ENCODE results near the gene SLC12A8. TPM values are rescaled to one million over a fixed set of nuclear protein-coding genes. Genes with fewer than 3 reads are reported as not detected.

Gene SLC12A8
- total RNA-seq, 2 donors from 2014 or later: 3.0 to 4.1 TPM

DNA sequence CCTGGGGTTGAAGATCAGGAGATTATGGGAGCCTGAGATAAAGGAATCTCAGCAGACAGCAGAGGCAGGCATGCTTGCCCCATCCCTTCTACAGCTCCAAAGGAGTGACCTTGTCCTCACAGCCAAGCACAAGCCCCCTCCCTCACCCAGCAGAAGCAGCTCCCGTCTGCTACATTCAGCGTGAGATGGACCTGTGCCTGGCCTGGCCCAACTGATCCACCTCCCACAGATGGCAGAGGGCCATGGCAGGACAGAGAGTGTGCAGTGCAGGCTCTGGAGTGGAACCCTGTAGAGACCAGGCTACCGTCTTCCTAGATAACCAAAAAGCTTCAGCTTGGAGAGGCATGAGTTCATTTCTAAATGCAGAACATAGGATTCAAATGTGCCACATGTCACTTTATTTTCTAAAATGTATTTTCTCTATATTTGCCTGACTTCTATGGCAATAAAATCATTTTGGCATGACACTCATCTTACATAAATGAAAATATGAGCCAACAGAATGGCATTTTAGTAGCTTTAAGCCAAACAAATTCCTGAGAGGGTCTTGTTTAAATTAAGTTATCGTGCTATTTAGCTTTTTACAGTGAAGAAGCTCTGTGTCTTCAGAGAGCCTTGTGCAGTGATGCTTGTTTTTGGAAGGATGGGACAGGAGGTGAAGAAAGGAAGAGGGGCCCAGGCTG is 43.7 kb downstream of the SLC12A8 start:
- TF ChIP-seq, protein P1, sequence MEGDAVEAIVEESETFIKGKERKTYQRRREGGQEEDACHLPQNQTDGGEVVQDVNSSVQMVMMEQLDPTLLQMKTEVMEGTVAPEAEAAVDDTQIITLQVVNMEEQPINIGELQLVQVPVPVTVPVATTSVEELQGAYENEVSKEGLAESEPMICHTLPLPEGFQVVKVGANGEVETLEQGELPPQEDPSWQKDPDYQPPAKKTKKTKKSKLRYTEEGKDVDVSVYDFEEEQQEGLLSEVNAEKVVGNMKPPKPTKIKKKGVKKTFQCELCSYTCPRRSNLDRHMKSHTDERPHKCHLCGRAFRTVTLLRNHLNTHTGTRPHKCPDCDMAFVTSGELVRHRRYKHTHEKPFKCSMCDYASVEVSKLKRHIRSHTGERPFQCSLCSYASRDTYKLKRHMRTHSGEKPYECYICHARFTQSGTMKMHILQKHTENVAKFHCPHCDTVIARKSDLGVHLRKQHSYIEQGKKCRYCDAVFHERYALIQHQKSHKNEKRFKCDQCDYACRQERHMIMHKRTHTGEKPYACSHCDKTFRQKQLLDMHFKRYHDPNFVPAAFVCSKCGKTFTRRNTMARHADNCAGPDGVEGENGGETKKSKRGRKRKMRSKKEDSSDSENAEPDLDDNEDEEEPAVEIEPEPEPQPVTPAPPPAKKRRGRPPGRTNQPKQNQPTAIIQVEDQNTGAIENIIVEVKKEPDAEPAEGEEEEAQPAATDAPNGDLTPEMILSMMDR (IDR thresholded peaks at IDR 0.05): no peak
- no peaks in the 10 kb centered on the region for H3K27me3 ChIP-seq (replicated peaks; ENCODE audit: insufficient read depth)
- no peak overlapping the region for H3K4me3 ChIP-seq
- DNase-seq (ENCODE audit: low spot score): no peak
- H3K9me3 ChIP-seq: no peaks in the 10 kb centered on the region
- peaks cover 0 to 13% of the 10 kb centered on the region in 2 donors for H3K4me1 ChIP-seq (ENCODE audit: control insufficient read depth in 1 of 2, low read depth in 2 of 2)
- H3K36me3 ChIP-seq: no peaks in the 10 kb centered on the region
- H3K27ac ChIP-seq: no peak overlapping the region
- ATAC-seq (ENCODE audit: insufficient number of reproducible peaks, low FRiP score, low read depth): no peak

GRCh38 chr3:125166599-125167136 is 45.9 kb downstream of the SLC12A8 start:
- TF ChIP-seq, protein P1 (IDR thresholded peaks at IDR 0.05): no peak
- no peaks in the 10 kb centered on the region for H3K9me3 ChIP-seq
- H3K27me3 ChIP-seq (replicated peaks; ENCODE audit: insufficient read depth): no peaks in the 10 kb centered on the region
- no peaks in the 10 kb centered on the region for H3K36me3 ChIP-seq
- H3K4me1 ChIP-seq (ENCODE audit: control insufficient read depth in 1 of 2, low read depth in 2 of 2): peaks cover 0 to 13% of the 10 kb centered on the region in 2 donors
- no peak overlapping the region for H3K27ac ChIP-seq
- DNase-seq (ENCODE audit: low spot score) (no peak), ATAC-seq (ENCODE audit: insufficient number of reproducible peaks, low FRiP score, low read depth) (no peak)
- H3K4me3 ChIP-seq: no peak overlapping the region

DNA sequence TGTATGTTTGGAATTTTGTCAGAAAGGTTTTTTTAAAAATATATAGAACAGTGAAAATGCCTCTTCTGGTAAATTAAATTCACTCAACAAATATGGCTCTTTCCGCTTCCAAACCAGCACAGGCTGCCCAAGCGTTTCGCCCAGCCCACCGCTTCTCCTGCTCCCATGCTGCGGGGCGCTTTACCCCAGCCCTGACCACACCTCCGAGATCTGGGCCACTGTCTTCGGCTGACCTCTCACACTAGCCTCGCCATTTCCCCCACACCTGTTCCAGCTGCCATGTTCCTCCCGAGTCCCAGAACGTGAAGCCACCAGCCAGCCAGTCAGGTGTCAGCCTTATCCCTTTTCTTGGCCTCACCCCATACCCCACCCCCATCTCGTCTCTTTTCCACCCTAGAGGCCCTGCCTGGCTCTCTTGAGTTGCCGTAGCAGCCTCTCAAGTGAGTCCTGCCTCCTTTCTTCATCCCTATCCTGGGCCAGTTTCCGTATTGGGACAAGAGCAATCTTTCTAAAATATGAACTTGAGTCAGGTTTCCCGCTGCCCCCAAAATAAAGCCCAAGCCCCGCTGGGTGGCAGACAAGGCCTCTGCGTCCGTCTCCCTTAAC is 46.5 kb downstream of the SLC12A8 start:
- Histone ChIP-seq H3K9me3 (no peaks in the 10 kb centered on the region), H3K4me3 (no peak overlapping the region), H3K4me1 (ENCODE audit: control insufficient read depth in 1 of 2, low read depth in 2 of 2) (peaks cover 0 to 13% of the 10 kb centered on the region in 2 donors), H3K27ac (no peak overlapping the region), H3K27me3 (replicated peaks; ENCODE audit: insufficient read depth) (no peaks in the 10 kb centered on the region), H3K36me3 (no peaks in the 10 kb centered on the region)
- no peak for DNase-seq (ENCODE audit: low spot score)
- no peak for ATAC-seq (ENCODE audit: insufficient number of reproducible peaks, low FRiP score, low read depth)
- TF ChIP-seq, protein P1 (IDR thresholded peaks at IDR 0.05): no peak

GRCh38 chr3:125165189-125165947 is 47.2 kb downstream of the SLC12A8 start:
- no peak for ATAC-seq (ENCODE audit: insufficient number of reproducible peaks, low FRiP score, low read depth)
- Histone ChIP-seq H3K27me3 (replicated peaks; ENCODE audit: insufficient read depth) (no peaks in the 10 kb centered on the region), H3K4me1 (ENCODE audit: control insufficient read depth in 1 of 2, low read depth in 2 of 2) (peaks cover 0 to 13% of the 10 kb centered on the region in 2 donors), H3K9me3 (no peaks in the 10 kb centered on the region), H3K36me3 (no peaks in the 10 kb centered on the region), H3K4me3 (no peak overlapping the region), H3K27ac (no peak overlapping the region)
- DNase-seq (ENCODE audit: low spot score): no peak
- TF ChIP-seq, protein P1 (IDR thresholded peaks at IDR 0.05): peak; percentile 56

Data from thoracic aorta (tissue), 2 donors.